Activated CD8-positive, alpha-beta memory T cell treated with anti-CD3 and anti-CD28 coated beads for 24 hours (primary cell): ENCODE data around the gene PDE7B.

Experiments
- DNase-seq: peaks from one replicate; pipeline ENCODE4 v3.0.0-alpha.2; 2020

Gene PDE7B

DNA sequence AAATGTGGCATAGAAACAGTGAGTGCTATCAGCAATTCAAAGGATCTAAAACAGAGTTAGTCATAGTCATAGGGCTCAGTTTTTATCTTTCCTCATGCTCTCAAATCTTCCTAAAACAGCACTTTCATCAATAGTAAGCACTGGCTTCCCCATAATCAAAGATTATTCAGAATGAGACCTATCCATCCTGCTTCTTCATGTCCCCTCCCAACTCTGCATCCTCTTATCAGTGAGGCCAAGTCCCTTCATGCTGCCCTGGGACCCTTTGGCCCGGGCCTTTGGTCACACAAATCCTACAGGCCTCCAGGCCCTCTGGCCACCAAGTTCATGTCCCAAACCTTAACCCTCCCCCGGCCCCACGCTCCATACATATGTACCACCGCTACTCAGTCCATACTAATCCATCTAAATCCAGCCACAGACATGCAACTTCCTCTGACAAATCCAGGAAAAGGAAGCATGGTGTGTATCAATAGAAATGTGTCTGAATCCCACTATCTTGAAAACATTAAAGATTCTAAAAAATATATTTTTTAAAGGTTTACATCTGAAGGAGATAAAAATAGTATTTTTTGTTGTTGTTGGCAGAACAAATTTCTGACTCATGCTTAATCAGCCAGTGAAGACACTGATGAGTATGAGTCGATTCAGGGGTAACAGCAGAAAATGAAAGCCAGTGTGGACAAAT is 143.5 kb downstream of the PDE7B start:
- no peak for DNase-seq

DNA sequence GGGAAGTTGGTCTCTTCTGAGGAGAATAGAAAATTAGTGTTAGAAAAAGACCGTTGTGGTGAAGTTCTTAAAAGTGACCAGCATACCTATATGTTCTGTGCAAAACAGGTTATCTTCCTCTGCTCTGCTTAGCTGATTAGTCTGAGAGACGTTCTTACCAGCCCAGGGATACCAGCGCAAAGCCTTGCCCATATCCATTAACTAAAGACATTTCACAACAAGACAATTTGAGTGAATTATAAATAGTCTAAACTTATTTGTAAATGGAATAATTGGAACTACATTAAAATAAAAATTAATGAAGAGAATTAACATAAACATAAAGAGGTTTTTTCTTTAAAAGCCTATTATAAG is 144.0 kb downstream of the PDE7B start:
- no peak for DNase-seq

DNA sequence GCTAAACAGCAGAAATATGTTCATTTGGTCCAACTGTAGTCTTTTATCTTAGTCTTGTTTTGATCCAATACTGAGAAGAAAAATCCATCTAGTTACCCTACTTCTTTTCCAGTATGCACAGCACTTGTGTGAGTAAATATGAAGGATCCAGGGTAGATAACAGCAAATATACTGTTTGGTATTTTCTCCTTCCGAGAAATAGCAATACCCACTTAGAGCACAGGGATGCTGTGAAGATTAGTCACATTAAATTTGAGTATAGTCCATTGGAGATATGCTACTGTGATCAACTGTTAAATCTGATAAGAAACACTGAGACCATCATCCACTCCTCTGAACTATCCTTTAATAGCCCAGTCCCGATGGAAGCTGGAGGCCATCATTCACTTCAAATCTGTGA is 145.2 kb downstream of the PDE7B start:
- DNase-seq = no peak

- DNase-seq = no peak
Observed at GRCh38 chr6:135999393-135999792, 147.9 kb downstream of the PDE7B start.

- no peak for DNase-seq
Observed at GRCh38 chr6:136007345-136007744, 155.8 kb downstream of the PDE7B start.

DNA sequence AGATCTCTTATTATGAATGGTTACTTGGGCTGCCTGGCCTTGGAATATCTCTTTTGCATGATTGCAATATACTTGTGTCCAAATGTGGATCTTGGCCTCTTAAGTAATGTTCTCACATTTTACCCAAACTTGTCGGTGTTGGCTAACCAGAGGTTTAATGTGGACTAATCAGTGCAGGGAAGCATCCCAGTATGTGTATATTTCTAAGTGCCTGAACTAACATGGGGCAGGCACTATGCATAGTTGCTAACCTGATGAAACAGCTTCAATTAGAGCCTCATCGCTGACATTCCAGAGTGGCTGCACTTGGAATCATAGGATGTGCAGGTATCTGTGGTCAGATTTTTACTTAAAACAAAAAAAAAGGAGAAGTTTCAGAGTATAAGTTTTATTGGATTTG is 160.0 kb downstream of the PDE7B start:
- DNase-seq = no peak

DNA sequence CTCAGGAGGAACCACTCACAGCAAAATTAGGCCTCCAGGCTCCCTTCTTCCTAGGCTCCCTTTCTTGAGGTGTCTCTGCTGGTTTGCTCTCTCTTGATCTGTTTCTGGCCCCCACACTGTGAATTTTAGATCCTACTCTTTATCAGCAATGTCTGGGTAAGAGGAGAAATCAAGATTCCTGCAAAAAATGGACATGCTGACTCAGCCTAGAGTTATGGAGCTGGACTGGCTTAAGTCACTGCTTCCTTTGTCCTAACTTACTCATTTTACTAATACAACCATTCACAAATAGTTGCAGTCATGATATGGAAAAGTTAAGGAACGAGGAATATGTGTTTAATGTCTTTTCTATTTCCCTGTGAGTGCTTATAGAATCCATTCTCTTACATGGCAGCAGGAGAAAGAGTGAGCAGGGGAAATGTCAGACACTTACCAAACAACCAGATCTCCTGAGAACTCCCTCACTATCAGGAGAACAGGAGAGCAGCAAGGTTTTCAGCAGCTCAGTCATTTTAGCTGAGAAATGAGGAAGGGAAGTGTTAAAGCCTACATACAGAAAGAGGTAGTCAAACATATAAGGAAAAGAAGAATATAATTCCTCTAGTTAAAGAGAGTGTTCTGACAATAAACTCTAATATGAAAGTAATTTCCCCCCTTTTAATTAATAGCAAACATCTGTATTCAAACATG is 160.8 kb downstream of the PDE7B start:
- DNase-seq = no peak

DNA sequence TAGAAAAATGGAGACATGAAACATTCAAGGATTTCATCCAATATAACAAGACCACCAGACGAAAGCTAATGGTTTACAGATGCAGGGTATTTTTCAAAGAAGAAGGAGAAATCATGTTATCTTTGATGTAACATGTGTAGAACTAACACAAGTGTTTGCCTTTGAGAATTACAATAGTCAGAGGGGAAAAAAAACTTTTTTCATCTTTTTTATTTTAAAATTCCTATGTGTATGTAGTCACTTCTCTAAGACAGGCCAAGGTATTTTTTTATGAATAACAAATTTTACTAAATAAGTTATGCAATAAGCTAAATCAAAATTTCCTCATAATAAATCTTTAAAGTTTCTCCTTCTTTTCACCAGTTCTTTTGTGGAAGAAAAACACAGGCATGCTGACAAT is 161.4 kb downstream of the PDE7B start:
- no peak for DNase-seq

DNA sequence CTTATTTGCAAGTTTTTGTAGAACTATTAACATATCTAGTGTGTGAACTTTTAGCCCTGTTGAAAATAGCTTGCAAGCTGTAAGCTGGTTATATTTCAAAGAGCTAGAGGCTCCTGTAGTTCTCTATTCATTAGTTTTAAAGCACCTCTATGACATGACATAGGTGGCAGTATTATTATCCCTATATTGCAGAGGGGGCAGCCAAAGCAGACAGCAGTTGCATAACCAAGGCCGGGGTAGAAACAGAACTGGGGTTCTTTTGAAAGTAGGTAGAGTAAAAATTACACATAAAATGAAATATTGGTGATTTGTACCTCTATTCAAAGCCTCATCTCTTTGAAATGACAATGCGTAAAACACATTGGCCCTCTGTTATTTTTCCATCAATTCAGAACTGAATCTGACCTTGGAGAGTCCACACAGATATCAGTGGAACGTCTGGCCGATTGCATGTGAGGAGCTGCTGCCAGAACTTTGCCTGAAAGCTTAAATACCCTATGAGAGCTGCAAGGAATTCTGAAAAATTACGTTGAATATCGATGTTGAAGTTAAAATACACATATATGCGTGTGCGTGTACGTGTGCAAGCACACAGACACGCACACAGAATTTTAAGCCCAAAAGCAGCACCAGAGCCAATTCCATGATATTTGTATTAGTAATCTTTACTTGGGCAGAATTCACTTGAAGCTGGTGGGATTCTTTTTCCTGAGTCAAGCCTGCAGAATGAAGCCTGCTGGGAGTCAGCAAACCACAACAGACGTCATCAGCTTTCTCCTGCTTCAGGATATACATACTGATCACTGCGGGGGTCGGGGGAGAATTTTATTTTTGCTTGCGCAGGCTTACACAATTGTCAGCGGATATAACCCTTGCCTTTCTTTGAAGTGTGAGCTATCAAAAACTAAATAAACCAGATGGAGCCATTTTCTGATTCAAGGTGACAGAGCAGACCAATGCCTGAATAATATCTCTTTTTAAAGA is 163.2 kb downstream of the PDE7B start:
- DNase-seq = no peak

DNA sequence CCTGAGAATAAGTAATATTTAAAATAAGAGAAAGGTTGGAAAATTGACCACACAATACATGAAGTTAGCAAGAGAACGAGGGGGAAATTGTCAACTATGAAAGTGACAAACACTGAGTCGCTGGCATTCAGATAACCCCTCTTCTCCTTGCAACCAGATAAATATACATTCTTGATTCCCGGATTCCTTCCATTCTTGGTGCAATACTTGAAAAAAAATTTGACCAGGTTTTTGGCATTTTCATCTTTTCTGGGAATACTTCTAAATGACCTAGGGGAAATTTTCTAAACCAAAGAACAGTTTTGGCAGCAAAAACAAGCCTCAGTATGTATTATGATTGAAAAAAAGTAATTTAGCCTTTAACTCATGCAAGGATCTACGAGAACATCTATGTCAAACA is 164.0 kb downstream of the PDE7B start:
- no peak for DNase-seq

- no peak for DNase-seq
Observed at GRCh38 chr6:136016228-136017225, 165.0 kb downstream of the PDE7B start.

DNA sequence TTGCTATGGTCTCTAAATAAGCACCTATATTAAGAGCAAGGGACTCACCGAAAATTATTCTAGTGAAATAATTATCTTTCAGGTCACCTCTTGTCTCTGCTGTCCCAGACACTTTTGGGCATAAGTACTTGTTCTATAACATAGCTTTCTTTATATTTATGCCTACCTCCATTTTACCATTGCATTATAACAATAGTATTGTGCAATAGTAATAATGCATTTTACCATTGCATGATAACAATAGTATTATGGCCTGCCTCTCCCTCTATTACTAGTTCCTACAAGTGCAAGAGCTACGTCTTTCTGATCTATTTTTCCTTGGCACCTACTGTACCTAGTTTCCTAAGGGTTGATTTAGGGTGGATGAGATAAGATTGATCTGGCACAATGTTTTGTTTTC is 169.2 kb downstream of the PDE7B start:
- no peak for DNase-seq

- DNase-seq = no peak
Observed at GRCh38 chr6:136022224-136022874, 170.8 kb downstream of the PDE7B start.

GRCh38 chr6:136024711-136025110 is 173.2 kb downstream of the PDE7B start:
- DNase-seq = no peak

- DNase-seq = no peak
Observed at GRCh38 chr6:136025736-136026135, 174.2 kb downstream of the PDE7B start.

GRCh38 chr6:136030131-136030530 is 178.6 kb downstream of the PDE7B start:
- no peak for DNase-seq

GRCh38 chr6:136031982-136032381 is 180.5 kb downstream of the PDE7B start:
- DNase-seq = no peak

- DNase-seq = no peak
Observed at GRCh38 chr6:136033416-136033815, 181.9 kb downstream of the PDE7B start.

GRCh38 chr6:136034422-136034821 is 182.9 kb downstream of the PDE7B start:
- no peak for DNase-seq

- no peak for DNase-seq
Observed at GRCh38 chr6:136035378-136036070, 184.0 kb downstream of the PDE7B start.

- no peak for DNase-seq
Observed at GRCh38 chr6:136036071-136036380, 184.5 kb downstream of the PDE7B start.
